GM19099 (cell line): Measurements from ENCODE around the gene TOMM6.

ENCODE experiments used
- POLR2A ChIP-seq: IDR thresholded peaks from 3 replicates; pipeline ENCODE4 v1.6.1; 2011; ENCODE audit warnings: low read depth; ENCODE audit not compliant: insufficient read length; ENCODE audit errors: extremely low read depth

TOMM6 gene

DNA sequence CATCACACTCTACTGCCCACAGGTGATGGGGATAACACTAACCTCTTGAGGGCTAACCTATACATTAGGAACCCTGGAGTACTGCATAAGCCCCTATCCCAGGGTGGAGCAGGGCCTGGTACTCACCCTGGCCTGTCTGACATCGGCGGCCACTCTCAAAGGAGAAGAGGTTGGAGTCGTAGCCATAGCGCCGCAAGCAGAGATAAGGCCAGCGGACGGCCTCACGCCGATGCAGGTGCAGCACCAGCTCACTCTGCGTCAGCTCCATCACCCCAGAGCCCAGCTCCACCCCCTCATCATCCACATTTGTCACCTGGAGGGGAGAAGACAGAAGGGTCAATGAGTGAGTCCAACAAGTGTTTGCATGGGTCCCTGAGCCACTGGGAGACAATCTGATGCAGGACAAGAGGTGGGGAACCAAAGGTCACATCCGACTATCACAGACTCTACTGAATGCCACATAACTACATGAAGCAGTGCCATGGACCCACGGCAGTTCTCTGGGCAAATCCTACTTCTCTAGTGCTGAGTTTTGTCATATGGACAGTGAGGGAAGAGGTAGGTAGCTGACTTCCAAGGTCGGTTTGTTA is 12.1 kb upstream of the TOMM6 start:
- TF ChIP-seq POLR2A: no peak

DNA sequence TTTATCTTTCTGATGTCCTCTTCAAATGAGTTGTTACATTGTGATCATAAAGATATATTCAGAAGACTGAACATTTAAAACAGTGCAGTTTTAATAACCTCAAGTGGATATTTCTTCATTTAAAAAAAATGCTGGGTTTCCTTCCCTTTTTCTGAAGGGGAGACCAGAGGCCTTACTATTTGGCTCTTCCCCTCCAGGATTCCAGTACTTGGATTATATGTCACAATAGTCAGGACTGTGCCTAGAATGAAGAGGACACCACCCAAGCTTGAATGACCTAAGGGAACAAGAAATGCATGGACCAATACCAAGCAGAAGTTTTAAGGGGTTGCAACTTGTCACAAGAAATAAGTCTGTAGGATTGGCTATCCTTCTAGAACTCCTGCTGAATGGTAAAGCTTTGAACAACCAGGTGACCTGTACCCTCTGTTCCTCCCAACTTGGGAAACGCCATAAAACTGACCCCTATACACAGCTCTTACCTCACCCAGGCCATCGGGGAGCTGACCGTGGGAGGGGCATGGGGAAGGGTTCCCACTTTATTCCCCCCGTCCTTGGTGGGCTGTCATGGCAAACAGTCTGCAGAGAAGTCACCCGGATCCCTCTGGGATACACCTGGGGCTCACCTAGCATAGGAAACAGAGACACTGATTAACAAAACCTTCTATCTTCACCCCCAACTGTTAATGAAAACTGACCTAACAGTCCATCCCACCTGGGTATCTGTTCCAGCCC is 9.8 kb upstream of the TOMM6 start:
- TF ChIP-seq POLR2A: no peak

DNA sequence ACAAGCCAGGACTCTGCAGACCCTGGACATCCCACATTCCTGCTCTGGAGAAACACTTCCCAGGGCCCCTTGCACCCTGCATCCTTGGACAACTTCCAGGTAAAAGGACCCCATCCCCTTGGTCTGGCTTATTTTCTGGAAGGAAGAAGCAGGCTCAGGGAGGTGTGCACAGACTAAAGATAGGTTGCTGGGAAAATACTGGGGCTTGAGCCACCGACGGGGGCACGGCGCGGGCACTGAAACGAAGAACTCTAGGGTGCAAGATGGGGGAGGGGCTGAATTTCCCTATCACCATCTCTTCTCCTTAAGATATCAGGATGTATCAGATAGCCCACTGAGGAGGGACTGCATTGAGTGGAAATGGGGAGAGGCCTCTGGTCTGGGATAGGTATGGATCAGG is 8.6 kb upstream of the TOMM6 start:
- TF ChIP-seq POLR2A: no peak

DNA sequence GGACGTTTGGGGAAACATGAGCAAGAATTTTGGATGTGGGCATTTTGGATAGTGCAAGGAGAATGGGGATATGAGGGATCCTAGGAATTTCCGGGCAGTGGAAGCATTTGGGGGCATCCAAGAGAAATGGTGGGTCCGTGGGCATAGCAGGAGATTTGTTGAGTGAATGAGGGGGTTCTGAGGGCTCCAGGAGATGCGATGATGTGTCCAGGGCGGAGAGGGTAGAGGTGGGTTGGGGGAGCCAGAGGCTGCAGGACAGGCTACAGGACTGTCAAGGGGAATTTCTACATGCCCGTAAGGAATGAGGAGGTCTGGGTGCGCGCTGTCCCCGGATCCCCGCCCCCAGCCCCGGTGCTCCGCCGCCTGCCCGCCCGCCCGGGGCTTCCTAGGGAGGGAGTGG is 8.2 kb upstream of the TOMM6 start:
- TF ChIP-seq POLR2A: no peak

DNA sequence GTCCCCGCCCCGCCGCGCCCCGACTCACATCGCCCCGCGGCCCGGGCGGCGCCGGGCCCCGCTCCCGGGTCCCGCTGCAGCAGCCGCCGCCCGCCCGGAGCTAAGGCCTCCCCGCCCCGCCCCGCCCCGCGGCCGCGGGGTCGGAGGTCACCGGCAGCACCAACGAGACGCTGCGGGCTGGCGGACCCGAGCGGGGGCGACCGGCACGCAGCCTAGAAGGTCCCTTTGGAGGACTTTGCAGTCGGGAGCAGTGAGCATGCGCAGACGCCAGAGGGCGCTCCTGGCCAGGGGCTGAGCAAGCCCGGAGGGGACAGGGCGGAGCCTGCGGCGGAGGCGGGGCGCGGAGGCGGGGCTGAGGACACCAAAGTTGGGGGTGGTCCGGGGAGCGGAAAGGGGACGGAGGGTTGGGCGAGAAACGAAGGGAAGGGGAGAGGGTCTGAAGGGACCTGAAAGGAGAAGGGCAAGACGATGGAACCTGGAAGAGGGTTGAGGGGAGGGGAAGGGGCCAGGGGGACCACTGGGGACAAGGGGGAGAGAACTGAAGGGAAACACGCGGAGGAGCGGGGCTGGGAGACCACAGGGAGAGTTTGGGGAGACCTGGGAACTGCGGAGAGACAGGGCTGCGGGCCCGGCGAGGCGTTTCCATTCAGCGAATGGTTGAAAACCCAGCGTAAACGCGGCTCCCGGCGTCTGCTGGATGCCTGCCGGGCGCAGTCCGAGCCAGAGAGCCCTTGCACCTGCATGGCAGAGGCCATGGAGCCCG is 7.5 kb upstream of the TOMM6 start, which contains the start of gene FRS3:
TSS of gene FRS3 (minus strand) at position 113 of the 763 bp plus-strand sequence. CDS start 2,913 bp downstream, outside the sequence.
- TF ChIP-seq POLR2A: peak; percentile 55

DNA sequence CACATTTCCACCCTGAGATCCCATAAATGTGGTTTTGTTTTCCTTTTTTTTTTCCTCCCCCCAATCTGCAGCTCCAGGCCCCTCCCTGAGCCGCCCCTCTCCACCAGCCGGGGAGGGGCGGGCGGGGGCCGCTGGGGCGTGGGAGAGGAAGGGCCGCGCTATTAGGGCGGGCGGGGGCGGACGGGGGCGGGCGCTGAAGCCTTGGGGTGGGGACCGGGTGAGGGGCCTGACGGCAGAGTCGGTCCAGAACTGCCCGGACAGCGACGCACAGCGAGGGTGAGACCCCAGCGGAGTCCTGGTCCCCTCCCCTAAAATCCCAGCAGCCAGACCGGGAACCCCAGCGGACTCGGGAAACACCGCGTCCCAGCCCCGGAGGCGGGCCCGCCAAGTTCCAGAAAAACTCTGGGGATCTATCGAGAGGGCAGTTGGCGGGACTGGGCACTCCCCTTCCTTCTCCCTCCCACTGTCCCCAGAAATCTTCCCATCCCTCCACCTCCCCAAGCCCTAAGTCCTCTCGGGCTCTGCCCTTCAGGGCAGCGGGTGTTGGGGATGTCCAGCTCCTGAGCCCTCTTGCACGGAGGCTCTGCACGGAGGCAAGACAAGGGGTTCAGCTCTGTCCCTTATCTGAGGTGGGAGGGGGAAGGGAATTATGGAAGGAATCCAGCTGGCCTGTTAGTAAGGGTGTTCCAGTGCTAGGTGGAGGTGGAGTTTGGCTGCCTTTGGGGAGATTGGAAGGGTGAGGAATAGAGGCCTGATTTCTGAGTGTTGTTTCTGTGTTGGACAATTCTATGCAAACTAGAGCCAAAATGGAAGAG is 6.7 kb upstream of the TOMM6 start, which contains the start of gene PRICKLE4:
TSS of gene PRICKLE4 (plus strand) at position 232 of the 815 bp plus-strand sequence. CDS start 2,692 bp downstream, outside the sequence.
- TF ChIP-seq POLR2A: no peak

DNA sequence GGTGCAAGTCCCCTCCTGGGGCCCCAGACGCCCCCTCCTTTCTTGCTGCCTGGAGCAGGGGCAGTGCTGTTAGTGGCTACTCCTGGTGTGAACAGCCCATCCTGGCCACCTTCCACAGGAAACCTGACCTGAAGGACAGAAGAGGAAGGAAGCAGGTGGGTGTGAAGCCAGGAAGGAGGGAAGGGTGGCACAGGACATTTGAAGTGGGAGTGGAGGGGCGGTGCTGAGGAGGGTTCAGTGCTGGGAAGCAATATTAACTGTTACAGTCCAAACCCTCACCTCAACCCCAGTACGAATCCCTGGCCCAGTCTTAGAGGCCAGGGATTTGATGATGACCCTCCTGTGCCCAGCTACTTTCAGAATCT is 6.1 kb upstream of the TOMM6 start:
- TF ChIP-seq POLR2A: no peak

DNA sequence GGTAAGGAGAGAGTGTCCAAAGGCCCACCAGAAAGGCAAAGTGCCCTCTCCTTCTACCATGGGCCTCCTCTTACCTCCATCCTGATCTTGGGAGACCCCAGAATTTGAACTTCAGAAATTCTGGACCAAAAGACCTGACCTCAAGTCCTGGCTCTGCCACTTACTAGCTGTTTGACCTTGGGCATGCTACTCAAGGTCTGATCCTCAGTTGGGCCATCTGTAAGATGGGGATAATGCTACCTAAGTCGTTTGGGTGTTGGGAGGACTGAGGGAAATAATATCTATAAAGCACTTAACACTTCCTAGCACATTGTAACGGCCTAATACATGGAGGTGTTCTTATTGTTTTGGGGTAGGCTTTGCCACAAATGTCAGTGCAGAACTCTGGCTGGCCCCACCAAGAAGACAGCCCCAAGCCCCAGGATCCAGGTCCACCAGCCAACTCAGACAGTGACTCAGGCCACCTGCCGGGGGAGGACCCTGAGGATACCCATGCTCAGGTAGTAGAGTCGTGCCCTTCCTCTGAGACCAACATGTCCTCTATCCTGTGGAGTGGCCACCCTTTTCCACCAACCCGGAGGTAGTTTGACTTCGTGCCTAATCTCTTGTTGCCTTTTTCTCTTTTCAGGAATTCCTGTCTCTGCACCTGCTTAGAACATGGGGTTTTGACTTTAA is 4.3 kb upstream of the TOMM6 start:
- TF ChIP-seq POLR2A: no peak

DNA sequence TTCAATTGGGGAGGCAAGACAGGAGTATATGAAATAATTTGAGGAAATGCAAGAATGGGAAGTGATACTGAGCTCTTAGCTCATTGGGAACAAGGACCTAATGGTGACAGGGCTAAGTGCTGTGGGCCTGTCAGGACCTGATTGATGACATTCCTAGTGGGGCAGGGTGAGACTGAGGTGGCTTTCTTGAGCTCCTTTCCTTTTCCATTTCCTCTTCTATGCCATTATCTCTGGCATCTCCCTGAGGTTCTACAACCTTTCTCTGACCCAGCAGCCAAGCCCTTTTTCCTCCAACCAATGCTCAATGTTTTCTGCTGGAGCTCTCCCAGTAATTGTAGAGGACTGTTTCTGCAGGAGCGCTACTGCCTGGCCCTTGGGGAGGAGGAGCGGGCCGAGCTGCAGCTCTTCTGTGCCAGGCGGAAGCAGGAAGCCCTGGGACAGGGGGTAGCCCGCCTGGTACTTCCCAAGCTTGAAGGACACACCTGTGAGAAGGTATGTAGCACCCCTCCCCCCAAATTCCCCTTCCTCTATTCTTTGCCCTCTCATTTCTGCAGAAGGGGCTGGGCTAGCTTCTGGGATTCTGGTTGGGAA is 2.8 kb upstream of the TOMM6 start:
- TF ChIP-seq POLR2A: no peak

DNA sequence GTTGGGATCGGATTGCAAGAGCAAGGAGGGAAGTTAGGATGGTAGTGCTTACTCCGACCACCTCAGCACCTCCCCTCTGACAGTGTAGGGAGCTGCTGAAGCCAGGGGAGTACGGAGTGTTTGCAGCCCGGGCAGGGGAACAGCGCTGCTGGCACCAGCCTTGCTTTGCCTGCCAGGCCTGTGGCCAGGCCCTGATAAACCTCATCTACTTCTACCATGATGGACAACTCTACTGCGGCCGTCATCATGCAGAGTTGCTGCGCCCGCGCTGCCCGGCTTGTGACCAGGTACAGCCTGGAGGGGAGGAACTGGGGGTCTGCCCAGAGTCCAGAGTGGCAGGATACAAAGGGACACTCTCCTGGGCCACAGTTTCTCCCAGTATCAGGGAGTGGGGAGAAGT is 2.2 kb upstream of the TOMM6 start:
- TF ChIP-seq POLR2A: no peak

- no peak for TF ChIP-seq POLR2A
Measured at GRCh38 chr6:41785689-41786450, 1.6 kb upstream of the TOMM6 start.

- peak; percentile 18 for TF ChIP-seq POLR2A
Measured at GRCh38 chr6:41786451-41787218, 859 bp upstream of the TOMM6 start.

DNA sequence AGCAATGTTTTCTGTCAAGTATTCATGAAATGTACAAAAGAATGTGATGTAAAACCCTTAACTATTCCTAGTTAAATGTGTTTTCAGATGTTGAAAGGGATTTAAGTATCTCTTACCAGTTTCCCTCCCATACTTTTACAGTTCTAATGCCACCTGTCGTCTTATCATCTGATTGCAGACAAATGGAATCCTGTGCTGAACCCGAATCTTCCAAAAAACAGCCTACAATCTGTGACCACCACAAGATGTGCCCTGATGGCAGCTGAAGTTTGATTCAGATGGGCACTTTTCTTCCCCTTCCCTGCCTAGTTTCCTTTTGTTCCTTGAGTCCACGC is 1.9 kb downstream of the TOMM6 start:
- no peak for TF ChIP-seq POLR2A
